Heart left ventricle (tissue), 13 donors: ENCODE data around the gene WDR76.
A peak's percentile ranks its signal among the peaks of the same experiment; 100 is the strongest.

Experiments used
- POLR2A ChIP-seq, 2 donors: fragments of 450-650 bp; IDR thresholded peaks; one replicate each; pipeline ENCODE4 v1.6.1; 2017; ENCODE audit warnings: antibody characterized with exemption in 2 of 2, mild to moderate bottlenecking in 2 of 2, moderate library complexity in 2 of 2
- TF ChIP-seq, protein P1 (sequence below), 12 donors: fragments of 200-600 bp; sonication (generic) in 4 of 12; IDR thresholded peaks; one replicate each; pipeline versions ENCODE4 v1.5.0 to v1.8.0; 2018 to 2022; ENCODE audit warnings: antibody characterized with exemption in 12 of 12, mild to moderate bottlenecking in 5 of 12
- donor health status: ischemic (EF 13 %, LVEDD 7.1; RV severe dilation, severe dysfunction).
- donor health status: DM: no; HTN: yes; CAD: no.
- donor health status: DM: no; HTN: no; CAD: no.
- donor health status: ischemic (EF 25% LVEDD 6.9; RV normal size, moderate dysfunction).
- donor health status: ischemic (EF 25% LVEDD 5.7; RV mildly dilated, moderate dysfunction).
- donor health status: ischemic (EF 35%, LVEDD 5.7; RV mildly dilated, moderate dysfunction).
- donor health status: nonischemic (EF 11% LVEDD 7.7; RV severe dilation, severe dysfunction).
- donor health status: DM: yes; HTN: yes; CAD: no.
- donor health status: PGD.
- donor health status: ischemic (EF 29% LVEDD 5.4; RV normal size, mild dysfunction).
- donor health status: nonischemic (EF 23%, LVEDD 6.1; RV moderate dilation, normal function).

DNA sequence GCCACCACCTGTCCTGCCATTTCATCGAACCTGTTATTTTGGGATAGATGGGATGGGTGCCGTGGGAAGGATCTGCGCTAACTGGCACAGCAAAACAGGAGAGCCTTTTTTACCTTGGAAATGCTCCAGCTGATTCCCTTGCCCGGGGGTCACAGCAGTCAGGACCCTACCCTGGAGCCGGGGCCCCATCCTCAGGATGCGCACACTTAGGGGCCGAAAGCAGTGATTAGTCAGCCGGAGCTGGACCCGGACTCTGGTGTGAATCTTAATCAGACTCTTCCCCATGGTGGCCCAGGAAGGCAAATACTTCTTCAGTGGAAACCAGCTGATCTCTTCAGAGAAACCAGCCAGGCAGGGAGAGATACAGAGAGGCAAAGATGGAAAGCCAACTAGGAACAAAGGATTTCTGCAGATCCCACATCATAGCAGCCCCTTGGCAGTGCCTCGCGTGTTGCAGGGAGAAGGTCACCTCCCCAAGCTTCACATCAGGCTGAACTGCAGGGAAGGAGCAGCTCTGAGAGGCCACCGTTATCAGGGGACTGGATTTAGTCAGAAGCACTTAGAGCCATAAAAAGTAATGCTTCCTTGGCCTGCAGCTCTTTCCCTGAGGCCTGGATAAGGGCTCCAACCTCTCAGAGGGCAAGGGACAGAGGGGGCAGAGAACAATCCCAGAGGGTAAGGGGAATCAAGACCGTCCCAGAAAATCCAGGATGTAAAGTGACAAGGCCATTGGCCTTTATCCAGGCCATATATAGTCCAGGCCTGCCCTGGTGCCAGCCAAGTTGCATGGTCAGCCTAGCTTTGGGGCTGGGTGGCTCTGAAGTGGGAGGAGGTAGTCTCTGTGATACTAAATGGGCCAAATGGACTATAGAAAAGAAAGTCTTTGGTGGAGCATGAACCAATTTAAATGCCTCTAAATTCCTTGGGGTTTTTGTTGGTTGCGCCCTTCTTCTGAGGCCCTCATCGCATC is 52.9 kb downstream of the WDR76 start:
- TF ChIP-seq, protein P1, sequence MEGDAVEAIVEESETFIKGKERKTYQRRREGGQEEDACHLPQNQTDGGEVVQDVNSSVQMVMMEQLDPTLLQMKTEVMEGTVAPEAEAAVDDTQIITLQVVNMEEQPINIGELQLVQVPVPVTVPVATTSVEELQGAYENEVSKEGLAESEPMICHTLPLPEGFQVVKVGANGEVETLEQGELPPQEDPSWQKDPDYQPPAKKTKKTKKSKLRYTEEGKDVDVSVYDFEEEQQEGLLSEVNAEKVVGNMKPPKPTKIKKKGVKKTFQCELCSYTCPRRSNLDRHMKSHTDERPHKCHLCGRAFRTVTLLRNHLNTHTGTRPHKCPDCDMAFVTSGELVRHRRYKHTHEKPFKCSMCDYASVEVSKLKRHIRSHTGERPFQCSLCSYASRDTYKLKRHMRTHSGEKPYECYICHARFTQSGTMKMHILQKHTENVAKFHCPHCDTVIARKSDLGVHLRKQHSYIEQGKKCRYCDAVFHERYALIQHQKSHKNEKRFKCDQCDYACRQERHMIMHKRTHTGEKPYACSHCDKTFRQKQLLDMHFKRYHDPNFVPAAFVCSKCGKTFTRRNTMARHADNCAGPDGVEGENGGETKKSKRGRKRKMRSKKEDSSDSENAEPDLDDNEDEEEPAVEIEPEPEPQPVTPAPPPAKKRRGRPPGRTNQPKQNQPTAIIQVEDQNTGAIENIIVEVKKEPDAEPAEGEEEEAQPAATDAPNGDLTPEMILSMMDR (IDR thresholded peaks at IDR 0.05) = no peak
- peak; percentile 37 to 41 for TF ChIP-seq POLR2A (IDR thresholded peaks at IDR 0.05)
